C4-2B (cell line): ENCODE data around the gene TRAPPC4.

Source experiments
- CTCF ChIP-seq: fragments of 450-650 bp; conservative IDR thresholded peaks from 2 replicates; pipeline ENCODE4 v1.5.1; 2017; ENCODE audit warnings: mild to moderate bottlenecking
- ZFX ChIP-seq: fragments of 450-650 bp; IDR thresholded peaks from 2 replicates; pipeline ENCODE4 v1.6.1; 2017

- TF ChIP-seq CTCF (no peak), ZFX (no peak)
Measured at GRCh38 chr11:119042927-119043326, 24.4 kb downstream of the TRAPPC4 start.
